Stomach (tissue), 4 donors: ENCODE results near the gene MIXL1.

Experiments
- CTCF ChIP-seq, 7 experiments: fragments of 450-650 bp in 4 of 7; fragments of 200-600 bp in 3 of 7; sonication (generic) in 3 of 7; IDR thresholded peaks; one replicate each; pipeline ENCODE4 v1.5.1; 2016 to 2019; ENCODE audit warnings: antibody characterized with exemption in 7 of 7, control low read depth in 2 of 7, mild to moderate bottlenecking in 1 of 7
- EP300 ChIP-seq: sonication (generic); formaldehyde crosslinking; IDR thresholded peaks from one replicate; pipeline ENCODE4 v1.6.1; 2017; ENCODE audit warnings: antibody characterized with exemption
- POLR2A ChIP-seq, 4 donors: fragments of 450-650 bp; IDR thresholded peaks; one replicate each; pipeline ENCODE4 v1.6.1; 2016; ENCODE audit warnings: antibody characterized with exemption in 4 of 4, control low read depth in 2 of 4, mild to moderate bottlenecking in 1 of 4, moderate library complexity in 1 of 4
- POLR2AphosphoS5 ChIP-seq, 3 donors: sonication (generic); formaldehyde crosslinking; IDR thresholded peaks; one replicate each; pipeline ENCODE4 v1.6.1; 2016; ENCODE audit warnings: antibody characterized with exemption in 3 of 3

- no peak for TF ChIP-seq POLR2A (IDR thresholded peaks at IDR 0.05)
- no peak for TF ChIP-seq CTCF (IDR thresholded peaks at IDR 0.05)
- no peak for TF ChIP-seq EP300
- no peak for TF ChIP-seq POLR2AphosphoS5 (IDR thresholded peaks at IDR 0.05)
These were observed 45.1 kb downstream of the MIXL1 start for GRCh38 chr1:226268421-226269124.
